ENCODE data around the gene COA6.

GRCh38 chr1:234357831-234358230 lies 15.4 kb upstream of the COA6 start:
- TF ChIP-seq SUZ12 (IDR thresholded peaks at IDR 0.05; ENCODE audit: extremely low read depth, insufficient read depth, insufficient read length) (no peak), YY1 (IDR thresholded peaks at IDR 0.05; ENCODE audit: insufficient read depth, insufficient read length) (no peak)
